ENCODE measurements around the gene CCL21.

DNA sequence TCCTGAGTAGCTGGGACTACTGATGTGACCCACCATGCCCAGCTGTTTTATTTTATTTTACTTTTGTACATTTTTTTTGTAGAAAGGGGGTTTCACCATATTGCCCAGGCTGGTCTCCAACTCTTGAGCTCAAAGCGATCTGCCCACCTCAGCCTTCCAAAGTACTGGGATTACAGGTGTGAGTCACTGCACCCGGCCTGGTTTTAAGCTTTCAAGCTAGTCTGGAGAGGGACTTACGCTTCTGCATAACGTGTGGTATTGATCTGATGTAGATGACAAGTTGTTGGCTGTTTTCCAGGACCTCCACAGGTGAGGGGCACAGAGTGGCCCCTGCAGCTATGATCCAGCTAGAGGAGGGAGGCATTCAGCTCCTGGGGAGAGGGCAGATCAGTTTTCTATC lies 6.8 kb upstream of the CCL21 start:
- TF ChIP-seq, protein P1, sequence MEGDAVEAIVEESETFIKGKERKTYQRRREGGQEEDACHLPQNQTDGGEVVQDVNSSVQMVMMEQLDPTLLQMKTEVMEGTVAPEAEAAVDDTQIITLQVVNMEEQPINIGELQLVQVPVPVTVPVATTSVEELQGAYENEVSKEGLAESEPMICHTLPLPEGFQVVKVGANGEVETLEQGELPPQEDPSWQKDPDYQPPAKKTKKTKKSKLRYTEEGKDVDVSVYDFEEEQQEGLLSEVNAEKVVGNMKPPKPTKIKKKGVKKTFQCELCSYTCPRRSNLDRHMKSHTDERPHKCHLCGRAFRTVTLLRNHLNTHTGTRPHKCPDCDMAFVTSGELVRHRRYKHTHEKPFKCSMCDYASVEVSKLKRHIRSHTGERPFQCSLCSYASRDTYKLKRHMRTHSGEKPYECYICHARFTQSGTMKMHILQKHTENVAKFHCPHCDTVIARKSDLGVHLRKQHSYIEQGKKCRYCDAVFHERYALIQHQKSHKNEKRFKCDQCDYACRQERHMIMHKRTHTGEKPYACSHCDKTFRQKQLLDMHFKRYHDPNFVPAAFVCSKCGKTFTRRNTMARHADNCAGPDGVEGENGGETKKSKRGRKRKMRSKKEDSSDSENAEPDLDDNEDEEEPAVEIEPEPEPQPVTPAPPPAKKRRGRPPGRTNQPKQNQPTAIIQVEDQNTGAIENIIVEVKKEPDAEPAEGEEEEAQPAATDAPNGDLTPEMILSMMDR (conservative IDR thresholded peaks at IDR 0.05), result no peak
- TF ChIP-seq ZFX (IDR thresholded peaks at IDR 0.05), result no peak
